Calu3 (cell line): Measurements from ENCODE around the gene CHMP4B. TPM values are rescaled to one million over a fixed set of nuclear protein-coding genes. Genes with fewer than 3 reads are reported as not detected.

Experiments used
- BruUV-seq: library from RNA; stranded (reverse); fragments of 400-500 nt; replicated peaks from 2 replicates; lab custom pipeline; 2021; lab: Mats Ljungman, UMichigan
- CTCF ChIA-PET: fragments of 300-600 bp; sonication (Branson Sonifier 250); formaldehyde crosslinking; loops from one replicate; lab custom pipeline; 2022; ENCODE audit warnings: antibody characterized with exemption; lab: Charles Lee
- DNase-seq: peaks from one replicate; pipeline ENCODE4 v3.0.0; 2022
- H3K27ac Mint-ChIP-seq: one replicate; pipeline ENCODE4 v1.8.0; 2022; ENCODE audit warnings: mixed read lengths; ENCODE audit not compliant: unreplicated experiment
- H3K27me3 Mint-ChIP-seq: one replicate; pipeline ENCODE4 v1.8.0; 2022; ENCODE audit warnings: mixed read lengths; ENCODE audit not compliant: unreplicated experiment
- H3K36me3 Mint-ChIP-seq: one replicate; pipeline ENCODE4 v1.8.0; 2022; ENCODE audit warnings: mild to moderate bottlenecking, moderate library complexity, mixed read lengths; ENCODE audit not compliant: insufficient read depth, unreplicated experiment
- H3K4me1 Mint-ChIP-seq: one replicate; pipeline ENCODE4 v1.8.0; 2022; ENCODE audit warnings: mild to moderate bottlenecking, low read depth, mixed read lengths; ENCODE audit not compliant: unreplicated experiment
- H3K4me3 Mint-ChIP-seq: one replicate; pipeline ENCODE4 v1.8.0; 2022; ENCODE audit warnings: mild to moderate bottlenecking, low read depth, moderate library complexity, mixed read lengths; ENCODE audit not compliant: unreplicated experiment
- H3K9me3 Mint-ChIP-seq: one replicate; pipeline ENCODE4 v1.8.0; 2022; ENCODE audit warnings: low read depth, mixed read lengths; ENCODE audit not compliant: unreplicated experiment
- intact Hi-C: fragments of 100-400 bp; cut with micrococcal nuclease; formaldehyde crosslinking; loops from one replicate; pipeline ENCODE4 v1.10.0; 2022; ENCODE audit not compliant: unreplicated experiment
- total RNA-seq: library from RNA; stranded (reverse); gene quantifications from 2 replicates; pipeline ENCODE4 v1.2.3, GENCODE V29; 2022
- TF ChIP-seq, protein P1 (sequence below): fragments of 200-600 bp; IDR thresholded peaks from one replicate; pipeline ENCODE4 v1.8.0; 2022; ENCODE audit warnings: antibody characterized with exemption; ENCODE audit not compliant: unreplicated experiment

Gene CHMP4B
- total RNA-seq, 1 experiment from 2014 or later, result 234 TPM

DNA sequence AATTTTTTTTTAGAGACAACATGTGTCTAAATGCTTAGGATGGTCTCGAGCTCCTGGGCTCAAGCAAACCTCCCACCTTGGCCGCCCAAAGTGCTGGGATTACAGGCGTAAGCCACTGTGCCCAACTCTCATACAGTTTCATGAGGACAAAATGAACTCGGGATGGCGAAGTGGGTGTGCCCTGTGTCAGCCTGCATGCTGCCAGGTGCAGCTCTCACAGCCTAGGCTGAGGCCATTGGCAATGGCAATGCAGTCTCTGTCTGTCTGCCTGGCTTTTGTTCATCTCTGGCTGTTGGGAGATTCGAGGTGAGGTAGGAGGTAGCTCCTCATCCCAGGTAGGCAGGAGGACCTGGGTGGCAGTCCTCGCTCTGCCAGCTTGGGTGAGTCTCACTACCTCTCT is 88.0 kb downstream of the CHMP4B start:
- Mint-ChIP-seq H3K9me3 (no peaks in the 10 kb centered on the region), H3K4me1 (no peaks in the 10 kb centered on the region), H3K4me3 (no peak overlapping the region), H3K36me3 (no peaks in the 10 kb centered on the region), H3K27me3 (peaks cover 37% of the 10 kb centered on the region), H3K27ac (no peak overlapping the region)
- no TSS peak for BruUV-seq
- TF ChIP-seq, protein P1, sequence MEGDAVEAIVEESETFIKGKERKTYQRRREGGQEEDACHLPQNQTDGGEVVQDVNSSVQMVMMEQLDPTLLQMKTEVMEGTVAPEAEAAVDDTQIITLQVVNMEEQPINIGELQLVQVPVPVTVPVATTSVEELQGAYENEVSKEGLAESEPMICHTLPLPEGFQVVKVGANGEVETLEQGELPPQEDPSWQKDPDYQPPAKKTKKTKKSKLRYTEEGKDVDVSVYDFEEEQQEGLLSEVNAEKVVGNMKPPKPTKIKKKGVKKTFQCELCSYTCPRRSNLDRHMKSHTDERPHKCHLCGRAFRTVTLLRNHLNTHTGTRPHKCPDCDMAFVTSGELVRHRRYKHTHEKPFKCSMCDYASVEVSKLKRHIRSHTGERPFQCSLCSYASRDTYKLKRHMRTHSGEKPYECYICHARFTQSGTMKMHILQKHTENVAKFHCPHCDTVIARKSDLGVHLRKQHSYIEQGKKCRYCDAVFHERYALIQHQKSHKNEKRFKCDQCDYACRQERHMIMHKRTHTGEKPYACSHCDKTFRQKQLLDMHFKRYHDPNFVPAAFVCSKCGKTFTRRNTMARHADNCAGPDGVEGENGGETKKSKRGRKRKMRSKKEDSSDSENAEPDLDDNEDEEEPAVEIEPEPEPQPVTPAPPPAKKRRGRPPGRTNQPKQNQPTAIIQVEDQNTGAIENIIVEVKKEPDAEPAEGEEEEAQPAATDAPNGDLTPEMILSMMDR, result no peak
- CTCF ChIA-PET, result interaction anchor here (0.5 kb wide), 2 partner anchors 166 to 410 kb away, joined by 3 to 4 read pairs; no protein-coding TSS in a partner anchor
- DNase-seq, result no peak
- intact Hi-C loops, result no loop called here

DNA sequence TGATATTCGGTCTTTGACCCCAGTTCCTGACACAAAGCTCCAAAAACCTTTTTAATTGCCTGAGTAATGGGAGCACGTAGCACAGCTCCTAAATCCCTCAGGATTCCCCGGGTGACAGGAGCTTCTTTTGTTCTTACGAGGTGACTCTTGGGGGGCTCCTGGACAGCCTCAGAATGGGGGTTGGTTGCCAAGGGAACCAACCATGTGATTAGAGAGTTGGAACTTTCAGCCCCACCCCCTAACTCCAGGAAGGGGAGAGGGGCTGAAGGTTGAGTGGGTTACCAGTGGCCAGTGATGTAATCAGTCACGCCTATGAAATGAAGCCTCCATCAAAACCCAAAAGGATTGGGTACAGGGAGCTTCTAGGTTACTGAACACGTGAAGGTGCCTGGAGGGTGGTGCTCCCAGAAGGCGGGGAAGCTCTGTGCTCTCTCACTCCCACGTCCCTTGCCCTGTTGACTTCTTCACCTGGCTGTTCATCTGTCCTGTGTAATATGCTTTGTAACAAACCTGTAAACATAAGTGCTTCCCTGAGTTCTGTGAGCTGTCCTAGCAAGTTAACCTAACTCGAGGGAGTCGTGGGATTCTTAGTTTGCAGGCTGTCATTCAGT is 89.5 kb downstream of the CHMP4B start:
- H3K27ac Mint-ChIP-seq, result no peak overlapping the region

DNA sequence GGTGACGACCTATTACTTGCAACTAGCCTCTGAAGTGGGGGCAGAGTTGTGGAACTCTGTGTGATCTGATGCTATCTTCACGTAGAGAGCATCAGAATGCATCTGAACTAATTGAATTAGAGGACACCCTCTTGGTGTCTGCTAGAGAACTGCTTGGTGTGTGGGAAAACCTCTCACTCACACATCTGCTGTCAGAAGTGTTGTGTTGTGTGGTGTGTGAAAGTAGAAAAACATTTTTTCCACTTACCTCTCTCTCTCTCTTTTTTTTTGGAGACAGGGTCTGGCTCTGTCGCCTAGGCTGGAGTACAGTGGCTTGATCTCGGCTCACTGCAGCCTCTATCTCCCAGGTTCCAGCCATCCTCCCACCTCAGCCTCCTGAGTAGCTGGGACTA is 90.0 kb downstream of the CHMP4B start:
- Mint-ChIP-seq H3K27me3 (peaks cover 16% of the 10 kb centered on the region), H3K4me3 (no peak overlapping the region), H3K36me3 (no peaks in the 10 kb centered on the region), H3K9me3 (no peaks in the 10 kb centered on the region), H3K4me1 (no peaks in the 10 kb centered on the region), H3K27ac (no peak overlapping the region)
- TF ChIP-seq, protein P1, result no peak
- no TSS peak for BruUV-seq
- DNase-seq, result no peak
- CTCF ChIA-PET, result interaction anchor here (0.6 to 0.9 kb wide), 2 partner anchors 13 to 481 kb away, joined by 3 read pairs; no protein-coding TSS in a partner anchor
- intact Hi-C loops, result no loop called here

More for the DNA sequence above, 89.5 kb downstream of the CHMP4B start:
- peaks cover 21% of the 10 kb centered on the region for H3K27me3 Mint-ChIP-seq
- H3K36me3 Mint-ChIP-seq, result no peaks in the 10 kb centered on the region
- no peaks in the 10 kb centered on the region for H3K9me3 Mint-ChIP-seq
- no peak for DNase-seq
- no peaks in the 10 kb centered on the region for H3K4me1 Mint-ChIP-seq
- TF ChIP-seq, protein P1, result no peak
- H3K4me3 Mint-ChIP-seq, result no peak overlapping the region
- BruUV-seq, result no TSS peak
- CTCF ChIA-PET, result interaction anchor here (0.6 to 0.9 kb wide), 2 partner anchors 14 to 481 kb away, joined by 3 read pairs; no protein-coding TSS in a partner anchor
- intact Hi-C loops, result no loop called here

DNA sequence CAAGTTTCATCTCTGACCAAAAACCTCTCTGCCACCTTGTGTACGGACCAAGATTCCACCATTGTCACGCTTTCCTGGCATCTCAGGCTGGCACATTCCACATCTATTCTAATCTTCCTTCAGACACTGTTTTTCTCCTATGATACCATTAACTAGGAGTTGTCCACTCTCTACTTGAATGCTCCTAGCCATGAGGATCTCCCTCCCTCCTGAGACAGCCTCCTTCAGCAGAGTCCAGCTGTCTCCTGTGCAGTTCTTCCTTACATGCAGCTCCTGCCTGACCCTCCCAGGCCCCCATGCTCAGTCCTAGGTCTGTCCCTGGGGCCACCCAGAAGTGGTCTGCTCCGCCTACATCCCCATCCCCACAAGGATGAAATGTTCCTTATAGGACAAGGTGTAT is 90.9 kb downstream of the CHMP4B start:
- CTCF ChIA-PET, result interaction anchor here (0.7 kb wide), 2 partner anchors 18 to 1101 kb away, joined by 3 to 4 read pairs; no protein-coding TSS in a partner anchor
- intact Hi-C loops, result no loop called here
- no peak overlapping the region for H3K4me3 Mint-ChIP-seq
- H3K27me3 Mint-ChIP-seq, result peaks cover 8% of the 10 kb centered on the region
- DNase-seq, result no peak
- TF ChIP-seq, protein P1, result no peak
- H3K4me1 Mint-ChIP-seq, result no peaks in the 10 kb centered on the region
- H3K27ac Mint-ChIP-seq, result no peak overlapping the region
- no peaks in the 10 kb centered on the region for H3K36me3 Mint-ChIP-seq
- H3K9me3 Mint-ChIP-seq, result no peaks in the 10 kb centered on the region
- no TSS peak for BruUV-seq

Other genes starting within 250 kb of the CHMP4B start
- 0.45 and 0.76 TPM in 2 replicates for gene C20orf144, start 149.0 kb upstream of the CHMP4B start, total RNA-seq
- gene ACTL10, start 144.4 kb upstream of the CHMP4B start, total RNA-seq, result 5.4 and 7.3 TPM in 2 replicates
- gene NECAB3, start 136.9 kb upstream of the CHMP4B start, total RNA-seq, result 65.5 and 80.8 TPM in 2 replicates
- gene E2F1, start 125.0 kb upstream of the CHMP4B start, total RNA-seq, result 56.9 and 62.3 TPM in 2 replicates
- gene PXMP4, start 91.0 kb upstream of the CHMP4B start, total RNA-seq, result 18.7 and 20.3 TPM in 2 replicates
- 10.2 and 12.9 TPM in 2 replicates for gene ZNF341, start 79.4 kb upstream of the CHMP4B start, total RNA-seq
- gene RALY, start 182.6 kb downstream of the CHMP4B start, total RNA-seq, result 253 and 275 TPM in 2 replicates